GM12878 (cell line): Measurements from ENCODE around the gene TSSK3. TPM values are rescaled to one million over a fixed set of nuclear protein-coding genes. Genes with fewer than 3 reads are reported as not detected.

Experiments
- ATAC-seq: fragments of 200-7000 bp; cut with Tn5 transposase; 3 replicates; pipeline ENCODE4 v1.9.1; 2020; ENCODE audit warnings: mild to moderate bottlenecking, moderate library complexity
- BruUV-seq: library from RNA; stranded (reverse); fragments of 400-500 nt; replicated peaks from 2 replicates; lab custom pipeline; 2021; lab: Mats Ljungman, UMichigan
- CTCF ChIA-PET: fragments of 300-600 bp; sonication (Branson Sonifier 250); formaldehyde crosslinking; extraction: SDS; loops from one replicate; lab custom pipeline; 2021; ENCODE audit warnings: inconsistent platforms; lab: Yijun Ruan, JAX
- POLR2A ChIA-PET: fragments of 350-600 bp; formaldehyde crosslinking; extraction: SDS; loops from one replicate; lab custom pipeline; 2021; ENCODE audit warnings: inconsistent platforms; lab: Charles Lee
- RAD21 ChIA-PET: fragments of 300-600 bp; sonication (Branson Sonifier 250); formaldehyde crosslinking; loops from one replicate; lab custom pipeline; 2023; ENCODE audit warnings: antibody characterized with exemption; ENCODE audit not compliant: unreplicated experiment; lab: Charles Lee
- SMC1A ChIA-PET: fragments of 300-600 bp; sonication (Branson Sonifier 250); formaldehyde crosslinking; loops from one replicate; lab custom pipeline; 2023; ENCODE audit not compliant: unreplicated experiment, uncharacterized antibody; lab: Charles Lee
- DNase-seq: peaks from one replicate; pipeline ENCODE4 v3.0.0-alpha.2; 2011; ENCODE audit warnings: low read depth, low spot score
- FAIRE-seq: peaks from 3 replicates; lab custom pipeline; 2011; peaks lifted over from hg19 to GRCh38; lab: Jason Lieb, UNC
- H2AFZ ChIP-seq: 2 replicates; pipeline ENCODE4 v1.6.0; 2011; ENCODE audit warnings: low read depth, low read length, control low read depth; ENCODE audit not compliant: control insufficient read depth
- H3K27ac ChIP-seq: 2 replicates; pipeline ENCODE4 v1.5.1; 2011; ENCODE audit warnings: control low read depth; ENCODE audit not compliant: control insufficient read depth, insufficient read depth
- H3K27me3 ChIP-seq, 2 experiments: replicated peaks in 1 of 2; 2 replicates each; pipeline versions ENCODE4 v1.6.0 to v1.6.1; 2011; ENCODE audit warnings: low read length in 1 of 2; ENCODE audit not compliant: control insufficient read depth in 2 of 2, insufficient read depth in 2 of 2
- H3K36me3 ChIP-seq, 2 experiments: 2 replicates each; pipeline ENCODE4 v1.5.1; 2011; ENCODE audit warnings: low read length in 1 of 2; ENCODE audit not compliant: control insufficient read depth in 2 of 2, insufficient read depth in 2 of 2
- H3K4me1 ChIP-seq: 2 replicates; pipeline ENCODE4 v1.6.1; 2011; ENCODE audit warnings: mild to moderate bottlenecking, low read length, moderate library complexity, mixed read lengths; ENCODE audit not compliant: control insufficient read depth, insufficient read depth
- H3K4me2 ChIP-seq: 2 replicates; pipeline ENCODE4 v1.6.0; 2011; ENCODE audit warnings: control low read depth; ENCODE audit not compliant: control insufficient read depth, insufficient read depth
- H3K4me3 ChIP-seq: fragments of 200-600 bp; sonication (generic); 2 replicates; pipeline ENCODE4 v1.5.1; 2016
- H3K79me2 ChIP-seq: 2 replicates; pipeline ENCODE4 v1.6.0; 2011; ENCODE audit warnings: low read length; ENCODE audit not compliant: control insufficient read depth, insufficient read depth
- H3K9ac ChIP-seq: 2 replicates; pipeline ENCODE4 v1.8.0; 2011; ENCODE audit warnings: low read length, control low read depth, mixed read lengths; ENCODE audit not compliant: control insufficient read depth, insufficient read depth
- H3K9me3 ChIP-seq: replicated peaks from 3 replicates; pipeline ENCODE4 v1.5.1; 2011; ENCODE audit warnings: mild to moderate bottlenecking, low read length; ENCODE audit not compliant: control insufficient read depth, insufficient read depth
- H4K20me1 ChIP-seq: 2 replicates; pipeline ENCODE4 v1.6.0; 2011; ENCODE audit not compliant: control insufficient read depth, insufficient read depth
- MAX ChIP-seq: IDR thresholded peaks from 2 replicates; pipeline ENCODE4 v1.6.1; 2012; ENCODE audit warnings: low read depth, low read length, improper control_type of control experiment
- NFYA ChIP-seq: IDR thresholded peaks from 2 replicates; pipeline ENCODE4 v1.6.1; 2011; ENCODE audit warnings: low read depth, mild to moderate bottlenecking, low read length, improper control_type of control experiment, borderline replicate concordance
- POLR2A ChIP-seq: IDR thresholded peaks from 2 replicates; pipeline ENCODE4 v1.6.1; 2011; ENCODE audit warnings: low read depth, mild to moderate bottlenecking, low read length
- POLR2AphosphoS5 ChIP-seq: IDR thresholded peaks from 2 replicates; pipeline ENCODE4 v1.6.1; 2011; ENCODE audit warnings: mild to moderate bottlenecking, low read length, inconsistent platforms
- WGBS: methylation state at CpG from one replicate; pipeline ENCODE4 v1.1.6; 2016; ENCODE audit warnings: low lambda C conversion rate; ENCODE audit not compliant: insufficient replicate concordance, insufficient coverage; ENCODE audit errors: missing lambda C conversion rate; 5-methylcytosine and 5-hydroxymethylcytosine counted together
- in situ Hi-C: fragments of 300-500 bp; cut with MboI; formaldehyde crosslinking; loops from 9 replicates; pipeline ENCODE4 v1.14.3; 2018; ENCODE audit warnings: mixed read lengths
- intact Hi-C: fragments of 100-400 bp; cut with micrococcal nuclease; formaldehyde crosslinking; loops from one replicate; pipeline ENCODE4 v1.14.2; 2022; ENCODE audit not compliant: unreplicated experiment
- polyA plus RNA-seq, 11 experiments: library from polyadenylated mRNA; depleted of rRNA in 4 of 11; unstranded in 6 of 11; stranded (reverse) in 5 of 11; fragments of >200 nt; fragmentation: Nextera tagmentation in 4 of 11; fragmentation: Illumina TruSeq in 1 of 11; extraction: Ambion mirVana in 4 of 11; extraction: Trizol in 1 of 11; gene quantifications; 1 replicate in 1 of 11; 2 replicates in 10 of 11; pipeline versions ENCODE4 v1.2.1 to v1.2.3, GENCODE V29; 2011 to 2016; ENCODE audit warnings: inconsistent platforms in 2 of 11, missing spikeins in 2 of 11, low read depth in 1 of 11
- total RNA-seq, 4 experiments: library from RNA; depleted of rRNA in 3 of 4; stranded (reverse); fragments of >200 nt in 3 of 4; fragmentation: Illumina TruSeq in 1 of 4; extraction: Trizol in 1 of 4; gene quantifications; 2 replicates each; pipeline versions ENCODE4 v1.2.1 to v1.2.3, GENCODE V29; 2013 to 2021

TSSK3 gene
- total and polyA plus RNA-seq, 10 of the 15 experiments (the other 5 are each of a cell fraction or from before 2014, with no cell fraction given), result 0.42 to 0.82 (median 0.60) TPM

DNA sequence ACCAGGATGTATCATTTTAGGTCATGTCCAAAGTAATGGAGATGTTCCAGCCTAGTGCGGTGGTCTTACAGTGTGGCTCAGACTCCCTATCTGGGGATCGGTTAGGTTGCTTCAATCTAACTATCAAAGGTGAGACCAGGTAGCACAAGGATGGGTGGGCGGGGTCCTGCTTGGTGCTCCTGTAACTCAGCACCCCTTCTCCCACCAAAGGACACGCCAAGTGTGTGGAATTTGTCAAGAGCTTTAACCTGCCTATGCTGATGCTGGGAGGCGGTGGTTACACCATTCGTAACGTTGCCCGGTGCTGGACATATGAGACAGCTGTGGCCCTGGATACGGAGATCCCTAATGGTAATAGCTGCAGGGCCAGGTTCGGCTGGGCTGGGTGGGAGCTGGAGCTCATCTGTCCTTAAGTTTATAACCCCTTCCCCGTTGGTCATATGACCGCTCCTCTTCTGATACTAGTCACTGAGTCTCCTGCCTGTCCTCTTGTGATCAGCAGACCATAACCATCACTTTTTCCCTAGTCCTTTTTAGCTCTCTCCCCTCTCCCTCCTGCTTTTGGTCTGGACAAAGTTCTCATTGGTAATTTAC lies 31.7 kb upstream of the TSSK3 start:
- in situ Hi-C loops (no loop called here), intact Hi-C loops (no loop called here)
- Histone ChIP-seq H3K79me2 (peaks cover 22% of the 10 kb centered on the region), H3K27ac (no peak overlapping the region), H3K4me2 (no peak overlapping the region), H3K36me3 (peaks cover 46 to 52% of the 10 kb centered on the region in 2 experiments), H2AFZ (no peak overlapping the region), H4K20me1 (no peaks in the 10 kb centered on the region; the same call in 1 of the 2 replicates), H3K4me3 (no peak overlapping the region), H3K27me3 (no peaks in the 10 kb centered on the region), H3K9ac (no peak overlapping the region), H3K4me1 (peaks cover 16% of the 10 kb centered on the region), H3K9me3 (no peaks in the 10 kb centered on the region)
- ATAC-seq, result no peak
- POLR2A ChIA-PET, result interaction anchor here (1.0 kb wide), 1 partner anchor 9 kb away, joined by 4 read pairs; no protein-coding TSS in a partner anchor
- no peak for DNase-seq
- CTCF ChIA-PET, result interaction anchor here (2.0 to 5.2 kb wide), 4 partner anchors 9 to 115 kb away, joined by 7 to 29 read pairs (median 20); no protein-coding TSS in a partner anchor
- SMC1A ChIA-PET, result interaction anchor here (0.6 to 4.1 kb wide), 4 partner anchors 9 to 134 kb away, joined by 3 to 17 read pairs (median 10); no protein-coding TSS in a partner anchor
- RAD21 ChIA-PET, result interaction anchor here (0.8 to 2.0 kb wide), 2 partner anchors 64 to 115 kb away, joined by 3 to 7 read pairs; partner anchors contain the start of gene BSDC1
- no peak for FAIRE-seq
- BruUV-seq, result no TSS peak
- WGBS, result 90% methylated on average over 12 of the region's 12 CpGs
- TF ChIP-seq POLR2AphosphoS5 (peak; percentile 34; the same call in 1 of the 2 replicates), MAX (no peak)
- TF ChIP-seq, all 136 proteins: peak for 1

- H4K20me1 ChIP-seq, result no peaks in the 10 kb centered on the region; the same call in 1 of the 2 replicates
- H2AFZ ChIP-seq, result no peak overlapping the region
- SMC1A ChIA-PET, result interaction anchor here (0.6 to 4.1 kb wide), 7 partner anchors 9 to 135 kb away, joined by 3 to 17 read pairs (median 4); no protein-coding TSS in a partner anchor
- in situ Hi-C loops (no loop called here), intact Hi-C loops (no loop called here)
- peaks cover 24% of the 10 kb centered on the region for H3K79me2 ChIP-seq
- no peak overlapping the region for H3K4me2 ChIP-seq
- 80% methylated on average over 12 of the region's 12 CpGs for WGBS
- no peak overlapping the region for H3K4me3 ChIP-seq
- H3K9ac ChIP-seq, result no peak overlapping the region
- H3K36me3 ChIP-seq, result peaks cover 46 to 49% of the 10 kb centered on the region in 2 experiments
- POLR2A ChIA-PET, result interaction anchor here (0.6 to 1.2 kb wide), 5 partner anchors 9 to 108 kb away, joined by 3 to 4 read pairs (median 3); partner anchors contain the start of gene BSDC1
- no peaks in the 10 kb centered on the region for H3K9me3 ChIP-seq
- ATAC-seq (no peak), DNase-seq (no peak), FAIRE-seq (no peak)
- TF ChIP-seq NFYA (no peak), POLR2A (peak; percentile 49)
- CTCF ChIA-PET, result interaction anchor here (2.0 to 5.2 kb wide), 4 partner anchors 10 to 116 kb away, joined by 7 to 29 read pairs (median 20); no protein-coding TSS in a partner anchor
- H3K4me1 ChIP-seq, result peaks cover 19% of the 10 kb centered on the region
- no peaks in the 10 kb centered on the region for H3K27me3 ChIP-seq
- RAD21 ChIA-PET, result interaction anchor here (2.0 kb wide), 1 partner anchor 116 kb away, joined by 7 read pairs; no protein-coding TSS in a partner anchor
- H3K27ac ChIP-seq, result no peak overlapping the region
- BruUV-seq, result no TSS peak
Measured at GRCh38 chr1:32331549-32331948, 30.8 kb upstream of the TSSK3 start.
